ENCODE measurements around the gene PAN3.

The PAN3 gene

DNA sequence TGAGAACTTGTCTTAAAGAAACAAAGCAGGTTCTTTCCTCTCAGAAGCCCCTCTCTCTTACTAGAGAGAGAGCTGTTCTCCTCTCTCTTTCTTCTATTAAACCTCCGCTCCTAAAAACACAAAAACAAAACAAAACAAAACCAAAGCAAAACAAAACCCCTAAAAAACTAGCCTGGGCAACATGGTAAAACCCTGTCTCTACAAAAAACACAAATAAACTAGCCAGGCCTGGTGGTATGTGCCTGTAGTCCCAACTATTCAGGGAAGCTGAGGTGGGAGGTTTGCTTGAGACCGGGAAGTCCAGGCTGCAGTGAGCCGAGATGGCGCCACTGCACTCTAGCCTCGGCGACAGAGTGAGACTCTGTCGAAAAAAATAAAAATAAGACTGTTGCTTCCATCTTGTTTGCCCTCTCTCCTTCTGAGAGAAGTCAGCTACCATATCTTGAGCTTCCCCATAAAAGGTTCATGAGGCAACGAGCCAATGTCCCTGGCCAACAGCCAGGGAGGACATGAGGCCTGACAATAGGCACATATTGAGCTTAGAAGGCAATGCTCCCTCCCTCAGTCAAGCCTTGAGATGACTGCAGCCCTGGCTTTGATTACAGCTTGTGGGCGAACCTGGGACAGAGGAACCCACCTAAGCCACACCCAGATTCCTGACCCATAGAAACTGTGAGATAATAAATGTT, 20.5 kb upstream of the PAN3 start:
- Histone ChIP-seq H3K27ac (ENCODE audit: low read depth, low read length, poor library complexity, severe bottlenecking) (no peak overlapping the region), H3K9me2 (ENCODE audit: low read depth, low read length) (no peaks in the 10 kb centered on the region), H2AFZ (ENCODE audit: low read length) (no peak overlapping the region), H3K9ac (ENCODE audit: low read length) (no peak overlapping the region), H3K27me3 (ENCODE audit: insufficient read depth, low read length) (no peaks in the 10 kb centered on the region), H3K36me3 (ENCODE audit: insufficient read depth, low read length) (no peaks in the 10 kb centered on the region), H3K4me3 (ENCODE audit: low read depth, low read length, poor library complexity, severe bottlenecking) (no peak overlapping the region), H3K9me3 (ENCODE audit: low read length) (no peaks in the 10 kb centered on the region), H3K4me1 (ENCODE audit: insufficient read depth, low read length, severe bottlenecking) (no peaks in the 10 kb centered on the region), H3F3A (ENCODE audit: insufficient read depth, low read length) (no peaks in the 10 kb centered on the region), H4K20me1 (ENCODE audit: insufficient read depth, low read length) (no peaks in the 10 kb centered on the region), H3K79me2 (ENCODE audit: insufficient read depth, low read length) (no peaks in the 10 kb centered on the region), H3K4me2 (ENCODE audit: low read length) (no peak overlapping the region)
- TF ChIP-seq EZH2 (IDR thresholded peaks at IDR 0.05; ENCODE audit: borderline replicate concordance, low read length), result no peak
- TF ChIP-seq, protein P1, sequence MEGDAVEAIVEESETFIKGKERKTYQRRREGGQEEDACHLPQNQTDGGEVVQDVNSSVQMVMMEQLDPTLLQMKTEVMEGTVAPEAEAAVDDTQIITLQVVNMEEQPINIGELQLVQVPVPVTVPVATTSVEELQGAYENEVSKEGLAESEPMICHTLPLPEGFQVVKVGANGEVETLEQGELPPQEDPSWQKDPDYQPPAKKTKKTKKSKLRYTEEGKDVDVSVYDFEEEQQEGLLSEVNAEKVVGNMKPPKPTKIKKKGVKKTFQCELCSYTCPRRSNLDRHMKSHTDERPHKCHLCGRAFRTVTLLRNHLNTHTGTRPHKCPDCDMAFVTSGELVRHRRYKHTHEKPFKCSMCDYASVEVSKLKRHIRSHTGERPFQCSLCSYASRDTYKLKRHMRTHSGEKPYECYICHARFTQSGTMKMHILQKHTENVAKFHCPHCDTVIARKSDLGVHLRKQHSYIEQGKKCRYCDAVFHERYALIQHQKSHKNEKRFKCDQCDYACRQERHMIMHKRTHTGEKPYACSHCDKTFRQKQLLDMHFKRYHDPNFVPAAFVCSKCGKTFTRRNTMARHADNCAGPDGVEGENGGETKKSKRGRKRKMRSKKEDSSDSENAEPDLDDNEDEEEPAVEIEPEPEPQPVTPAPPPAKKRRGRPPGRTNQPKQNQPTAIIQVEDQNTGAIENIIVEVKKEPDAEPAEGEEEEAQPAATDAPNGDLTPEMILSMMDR (IDR thresholded peaks at IDR 0.05; ENCODE audit: low read length), result no peak

DNA sequence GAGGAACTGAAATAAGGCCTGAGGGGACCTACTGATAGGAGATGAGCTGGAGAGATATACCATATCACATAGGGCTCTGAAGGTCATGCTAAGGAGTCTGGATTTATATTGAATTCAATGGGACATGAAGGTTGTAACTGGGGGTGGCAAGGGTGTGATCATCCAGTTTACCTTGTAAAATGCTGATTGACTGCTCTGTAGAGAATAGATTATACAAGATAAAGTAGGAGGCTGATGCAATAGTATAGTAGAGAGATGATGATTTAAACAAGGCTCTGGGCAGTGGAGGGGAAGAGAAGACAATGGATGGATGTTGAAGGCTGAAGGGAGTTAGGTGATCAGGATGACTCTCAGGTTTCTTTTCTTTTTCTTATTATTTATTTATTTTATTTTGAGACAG, 18.0 kb upstream of the PAN3 start:
- Histone ChIP-seq H3K27ac (ENCODE audit: low read depth, low read length, poor library complexity, severe bottlenecking) (no peak overlapping the region), H2AFZ (ENCODE audit: low read length) (no peak overlapping the region), H3K4me3 (ENCODE audit: low read depth, low read length, poor library complexity, severe bottlenecking) (no peak overlapping the region), H3K4me2 (ENCODE audit: low read length) (no peak overlapping the region), H3K9me2 (ENCODE audit: low read depth, low read length) (no peaks in the 10 kb centered on the region), H3K27me3 (ENCODE audit: insufficient read depth, low read length) (no peaks in the 10 kb centered on the region), H3K9ac (ENCODE audit: low read length) (no peak overlapping the region), H3K36me3 (ENCODE audit: insufficient read depth, low read length) (no peaks in the 10 kb centered on the region), H3K4me1 (ENCODE audit: insufficient read depth, low read length, severe bottlenecking) (no peaks in the 10 kb centered on the region), H3K79me2 (ENCODE audit: insufficient read depth, low read length) (no peaks in the 10 kb centered on the region), H4K20me1 (ENCODE audit: insufficient read depth, low read length) (no peaks in the 10 kb centered on the region), H3F3A (ENCODE audit: insufficient read depth, low read length) (no peaks in the 10 kb centered on the region), H3K9me3 (ENCODE audit: low read length) (no peaks in the 10 kb centered on the region)
- TF ChIP-seq, protein P1 (IDR thresholded peaks at IDR 0.05; ENCODE audit: low read length), result no peak
- TF ChIP-seq EZH2 (IDR thresholded peaks at IDR 0.05; ENCODE audit: borderline replicate concordance, low read length), result no peak

DNA sequence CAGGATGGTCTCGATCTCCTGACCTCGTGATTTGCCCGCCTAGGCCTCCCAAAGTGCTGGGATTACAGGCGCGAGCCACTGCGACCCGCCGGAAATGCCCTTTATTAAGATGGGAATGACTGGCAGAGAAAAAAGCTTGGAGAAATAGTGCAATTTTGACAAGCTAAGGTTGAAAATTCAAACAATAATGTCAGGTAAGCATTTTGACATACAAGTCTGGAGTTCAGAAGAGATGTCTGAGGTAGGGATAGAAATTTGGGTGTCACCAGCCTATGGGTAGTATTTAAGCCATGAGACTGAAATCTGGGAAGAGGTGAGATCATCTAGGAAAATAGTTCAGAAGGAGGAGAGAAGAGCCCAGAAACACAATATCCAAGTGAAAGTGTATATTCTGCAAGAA, 17.1 kb upstream of the PAN3 start:
- no peaks in the 10 kb centered on the region for H3K9me3 ChIP-seq (ENCODE audit: low read length)
- H3K9ac ChIP-seq (ENCODE audit: low read length), result no peak overlapping the region
- H4K20me1 ChIP-seq (ENCODE audit: insufficient read depth, low read length), result no peaks in the 10 kb centered on the region
- H3K36me3 ChIP-seq (ENCODE audit: insufficient read depth, low read length), result no peaks in the 10 kb centered on the region
- no peaks in the 10 kb centered on the region for H3F3A ChIP-seq (ENCODE audit: insufficient read depth, low read length)
- H3K27me3 ChIP-seq (ENCODE audit: insufficient read depth, low read length), result no peaks in the 10 kb centered on the region
- H3K4me2 ChIP-seq (ENCODE audit: low read length), result no peak overlapping the region
- TF ChIP-seq EZH2 (IDR thresholded peaks at IDR 0.05; ENCODE audit: borderline replicate concordance, low read length), result no peak
- TF ChIP-seq, protein P1 (IDR thresholded peaks at IDR 0.05; ENCODE audit: low read length), result no peak
- no peaks in the 10 kb centered on the region for H3K4me1 ChIP-seq (ENCODE audit: insufficient read depth, low read length, severe bottlenecking)
- no peaks in the 10 kb centered on the region for H3K79me2 ChIP-seq (ENCODE audit: insufficient read depth, low read length)
- no peak overlapping the region for H2AFZ ChIP-seq (ENCODE audit: low read length)
- H3K9me2 ChIP-seq (ENCODE audit: low read depth, low read length), result no peaks in the 10 kb centered on the region
- no peak overlapping the region for H3K27ac ChIP-seq (ENCODE audit: low read depth, low read length, poor library complexity, severe bottlenecking)
- no peak overlapping the region for H3K4me3 ChIP-seq (ENCODE audit: low read depth, low read length, poor library complexity, severe bottlenecking)

Data from OCI-LY1 (cell line).